Hepatocyte (in vitro differentiated cells): ENCODE measurements around the gene PAPSS1. TPM values are rescaled to one million over a fixed set of nuclear protein-coding genes. Genes with fewer than 3 reads are reported as not detected.

Experiments used
- DNase-seq: peaks from one replicate; pipeline ENCODE4 v3.0.0-alpha.2; 2016; ENCODE audit warnings: low spot score
- H2AFZ ChIP-seq: fragments of 200-600 bp; sonication (generic); 2 replicates; pipeline ENCODE4 v1.6.0; 2016; ENCODE audit warnings: antibody characterized with exemption, mild to moderate bottlenecking
- H3K27ac ChIP-seq: fragments of 200-600 bp; sonication (generic); 2 replicates; pipeline ENCODE4 v1.5.1; 2016; ENCODE audit warnings: mild to moderate bottlenecking
- H3K27me3 ChIP-seq: fragments of 200-600 bp; sonication (generic); 2 replicates; pipeline ENCODE4 v1.6.1; 2016
- H3K36me3 ChIP-seq: fragments of 200-600 bp; sonication (generic); replicated peaks from 2 replicates; pipeline ENCODE4 v1.5.1; 2016; ENCODE audit warnings: low read depth; ENCODE audit not compliant: insufficient read depth
- H3K4me1 ChIP-seq: fragments of 200-600 bp; sonication (generic); 2 replicates; pipeline ENCODE4 v1.5.1; 2016; ENCODE audit warnings: mild to moderate bottlenecking, moderate library complexity; ENCODE audit not compliant: insufficient read depth
- H3K4me2 ChIP-seq: fragments of 200-600 bp; sonication (generic); 2 replicates; pipeline ENCODE4 v1.6.0; 2016
- H3K4me3 ChIP-seq: fragments of 200-600 bp; sonication (generic); 2 replicates; pipeline ENCODE4 v1.5.1; 2016; ENCODE audit warnings: mild to moderate bottlenecking
- H3K79me2 ChIP-seq: fragments of 200-600 bp; sonication (generic); 2 replicates; pipeline ENCODE4 v1.6.0; 2017; ENCODE audit warnings: mild to moderate bottlenecking
- H3K9me2 ChIP-seq: fragments of 200-600 bp; sonication (generic); replicated peaks from 2 replicates; pipeline ENCODE4 v1.6.0; 2017; ENCODE audit warnings: mild to moderate bottlenecking; ENCODE audit not compliant: insufficient read depth
- H3K9me3 ChIP-seq: fragments of 200-600 bp; sonication (generic); 2 replicates; pipeline ENCODE4 v1.5.1; 2016; ENCODE audit warnings: low read depth, mild to moderate bottlenecking
- H4K20me1 ChIP-seq: fragments of 200-600 bp; sonication (generic); 2 replicates; pipeline ENCODE4 v1.6.0; 2016; ENCODE audit warnings: mild to moderate bottlenecking; ENCODE audit not compliant: insufficient read depth, poor library complexity, severe bottlenecking
- CTCF ChIP-seq: fragments of 200-600 bp; sonication (generic); IDR thresholded peaks from 2 replicates; pipeline ENCODE4 v1.5.1; 2016; ENCODE audit warnings: antibody characterized with exemption, mild to moderate bottlenecking; ENCODE audit not compliant: poor library complexity
- EZH2 ChIP-seq: fragments of 200-600 bp; sonication (generic); IDR thresholded peaks from 2 replicates; pipeline ENCODE4 v1.6.1; 2016; ENCODE audit warnings: antibody characterized with exemption, mild to moderate bottlenecking, borderline replicate concordance
- EZH2phosphoT487 ChIP-seq: fragments of 200-600 bp; sonication (generic); IDR thresholded peaks from one replicate; pipeline ENCODE4 v1.6.1; 2018; ENCODE audit warnings: antibody characterized with exemption, mild to moderate bottlenecking, low read depth, moderate library complexity; ENCODE audit not compliant: unreplicated experiment, severe bottlenecking
- WGBS: methylation state at CpG from one replicate; pipeline ENCODE4 v1.1.6; 2016; ENCODE audit warnings: low lambda C conversion rate; ENCODE audit errors: missing lambda C conversion rate; 5-methylcytosine and 5-hydroxymethylcytosine counted together
- polyA plus RNA-seq: library from polyadenylated mRNA; unstranded; fragments of >200 nt; fragmentation: Nextera tagmentation; extraction: Ambion mirVana; gene quantifications from 2 replicates; pipeline ENCODE4 v1.2.1, GENCODE V29; 2016
- total RNA-seq: library from RNA; depleted of rRNA; stranded (reverse); fragments of >200 nt; gene quantifications from 2 replicates; pipeline ENCODE4 v1.2.3, GENCODE V29; 2014

The PAPSS1 gene
- total and polyA plus RNA-seq, 2 experiments from 2014 or later, result 102 to 103 TPM

DNA sequence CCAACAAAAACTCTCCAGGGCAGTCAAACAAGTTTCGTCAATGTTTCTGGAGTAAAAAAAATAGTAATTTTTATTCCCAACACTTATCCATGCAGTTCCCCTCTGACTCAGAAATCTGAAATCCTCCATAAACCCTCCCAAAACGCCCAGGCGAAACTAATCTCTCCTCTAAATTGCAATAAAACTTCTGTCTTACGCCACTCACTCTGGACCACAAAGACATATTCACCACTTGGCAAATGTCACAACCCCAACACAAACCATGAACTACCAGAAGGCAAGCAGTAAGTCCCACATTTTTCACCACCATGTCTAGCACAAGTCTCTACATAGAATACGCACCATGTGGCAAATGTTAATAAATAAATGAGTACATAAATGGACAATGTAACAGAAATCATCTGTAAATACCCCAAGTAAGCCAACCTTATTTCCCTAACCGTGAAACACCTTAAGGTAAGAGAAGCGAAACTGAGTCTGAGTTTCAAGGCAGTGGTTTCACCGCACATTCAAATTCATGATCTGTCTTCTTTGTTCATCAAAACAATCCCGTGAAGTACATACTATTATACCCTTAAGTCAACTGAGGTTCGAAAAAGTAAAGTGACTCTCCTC lies 1.6 kb downstream of the PAPSS1 start:
- no peak overlapping the region for H2AFZ ChIP-seq
- H3K36me3 ChIP-seq, result no peaks in the 10 kb centered on the region
- TF ChIP-seq CTCF (no peak), EZH2 (no peak)
- H3K4me1 ChIP-seq, result peaks cover 18% of the 10 kb centered on the region
- H4K20me1 ChIP-seq, result no peaks in the 10 kb centered on the region
- peak overlapping the region; percentile 71 for H3K4me2 ChIP-seq
- 46% methylated on average over 10 of the region's 10 CpGs for WGBS
- peak overlapping the region; percentile 56 for H3K4me3 ChIP-seq
- no peaks in the 10 kb centered on the region for H3K9me2 ChIP-seq
- H3K79me2 ChIP-seq, result peaks cover 55% of the 10 kb centered on the region
- H3K9me3 ChIP-seq, result no peaks in the 10 kb centered on the region
- H3K27ac ChIP-seq, result peak overlapping the region; percentile 86
- no peak for DNase-seq
- H3K27me3 ChIP-seq, result no peaks in the 10 kb centered on the region

DNA sequence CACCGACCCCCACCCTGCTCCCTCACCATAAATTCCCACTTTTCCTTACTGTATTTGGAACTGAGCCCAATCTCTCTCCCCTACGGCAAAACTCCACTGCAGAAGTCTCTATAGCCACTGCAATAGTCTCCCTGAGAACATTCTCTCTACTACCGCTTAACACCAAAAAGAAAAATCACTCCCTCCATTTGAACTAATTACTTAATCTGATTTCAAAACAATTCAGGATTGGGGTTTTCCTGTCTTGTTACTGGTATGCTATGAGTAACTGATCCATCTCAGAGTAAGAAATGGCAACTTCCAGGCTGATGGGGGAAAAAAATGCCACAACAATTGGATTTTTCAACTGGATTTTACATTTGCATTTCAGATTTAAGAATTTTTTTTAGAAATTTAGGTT lies 5.8 kb downstream of the PAPSS1 start:
- Histone ChIP-seq H4K20me1 (peaks cover 8% of the 10 kb centered on the region), H3K9me2 (no peaks in the 10 kb centered on the region), H3K4me1 (peaks cover 18% of the 10 kb centered on the region), H3K9me3 (no peaks in the 10 kb centered on the region), H3K36me3 (no peaks in the 10 kb centered on the region), H3K4me2 (no peak overlapping the region), H3K27me3 (no peaks in the 10 kb centered on the region), H2AFZ (no peak overlapping the region), H3K79me2 (peaks cover 97% of the 10 kb centered on the region), H3K27ac (no peak overlapping the region), H3K4me3 (no peak overlapping the region)
- DNase-seq, result no peak
- WGBS, result 79% methylated on average over 3 of the region's 3 CpGs
- TF ChIP-seq EZH2 (no peak), EZH2phosphoT487 (no peak), CTCF (no peak)

DNA sequence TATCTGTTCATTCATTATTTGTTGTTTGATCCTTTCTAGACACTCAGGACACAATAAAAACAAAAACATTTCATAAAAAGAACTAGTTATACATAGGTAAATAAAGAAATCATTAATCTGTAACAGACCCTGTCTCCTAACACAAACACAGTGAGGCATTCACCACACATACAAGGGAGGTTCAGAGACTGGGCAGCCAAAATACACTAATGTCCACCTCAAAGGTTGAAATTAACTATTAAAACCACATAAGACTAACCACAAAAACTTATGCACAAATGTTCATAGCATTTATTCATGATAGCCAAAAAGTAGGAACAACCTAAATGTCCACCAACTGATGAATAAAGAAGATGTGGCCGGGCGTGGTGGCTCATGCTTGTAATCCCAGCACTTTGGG lies 7.8 kb downstream of the PAPSS1 start:
- 94% methylated on average over 2 of the region's 2 CpGs for WGBS
- no peaks in the 10 kb centered on the region for H3K9me3 ChIP-seq
- H3K79me2 ChIP-seq, result peaks cover 100% of the 10 kb centered on the region
- peaks cover 8% of the 10 kb centered on the region for H4K20me1 ChIP-seq
- DNase-seq, result no peak
- H3K9me2 ChIP-seq, result no peaks in the 10 kb centered on the region
- no peaks in the 10 kb centered on the region for H3K36me3 ChIP-seq
- H3K4me1 ChIP-seq, result peaks cover 3% of the 10 kb centered on the region
- no peak overlapping the region for H3K4me3 ChIP-seq
- H2AFZ ChIP-seq, result no peak overlapping the region
- no peak overlapping the region for H3K4me2 ChIP-seq
- H3K27me3 ChIP-seq, result no peaks in the 10 kb centered on the region
- H3K27ac ChIP-seq, result no peak overlapping the region
- no peak for TF ChIP-seq EZH2
- no peak for TF ChIP-seq EZH2phosphoT487
- TF ChIP-seq CTCF, result no peak

DNA sequence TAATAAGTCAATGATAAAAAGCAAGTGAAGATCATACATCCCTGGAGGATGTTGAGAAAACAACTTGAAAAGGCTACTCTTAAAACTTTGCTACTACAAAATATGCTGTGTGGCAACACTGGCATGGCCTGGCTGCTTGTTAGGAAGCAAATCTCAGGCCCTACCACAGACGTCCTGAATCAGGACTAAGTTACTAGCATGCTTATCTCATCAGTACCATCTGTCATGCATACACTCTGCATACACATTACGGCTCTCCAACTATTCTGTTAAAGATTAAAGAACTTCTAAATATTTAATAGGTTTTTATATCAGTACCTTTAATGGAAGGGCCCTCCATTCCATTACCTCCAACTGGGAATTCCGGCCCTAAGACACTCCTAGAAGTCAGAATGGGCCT lies 8.2 kb downstream of the PAPSS1 start:
- no peak overlapping the region for H3K4me3 ChIP-seq
- H3K9me2 ChIP-seq, result no peaks in the 10 kb centered on the region
- WGBS, result 57% methylated on average over 3 of the region's 3 CpGs
- no peak overlapping the region for H2AFZ ChIP-seq
- DNase-seq, result no peak
- TF ChIP-seq CTCF, result no peak
- no peak for TF ChIP-seq EZH2phosphoT487
- TF ChIP-seq EZH2, result no peak
- H3K79me2 ChIP-seq, result peaks cover 100% of the 10 kb centered on the region
- no peaks in the 10 kb centered on the region for H3K9me3 ChIP-seq
- no peak overlapping the region for H3K4me2 ChIP-seq
- H4K20me1 ChIP-seq, result peaks cover 8% of the 10 kb centered on the region
- H3K27ac ChIP-seq, result no peak overlapping the region
- no peaks in the 10 kb centered on the region for H3K27me3 ChIP-seq
- H3K36me3 ChIP-seq, result no peaks in the 10 kb centered on the region
- H3K4me1 ChIP-seq, result no peaks in the 10 kb centered on the region
